ENCODE data around the gene GAS2L3. TPM values are rescaled to one million over a fixed set of nuclear protein-coding genes. Genes with fewer than 3 reads are reported as not detected.

Gene GAS2L3
- total RNA-seq, 5 donors from 2014 or later (not counting 1 experiment from before 2014, with no cell fraction given): 0.09 to 0.16 TPM; not detected in 3

Other genes with a start within 250 kb of the GAS2L3 start
- not detected for gene SLC17A8, start 216.6 kb upstream of the GAS2L3 start, total RNA-seq
- gene NR1H4, start 99.8 kb upstream of the GAS2L3 start, total RNA-seq: not detected
- gene ANO4, start 221.1 kb downstream of the GAS2L3 start, total RNA-seq: under 1 TPM in 1 of 5 donors, not detected in 4; 0.26 TPM

Data from T-cell (primary cell).